ENCODE data around the gene CACNA2D3. TPM values are rescaled to one million over a fixed set of nuclear protein-coding genes. Genes with fewer than 3 reads are reported as not detected.

CACNA2D3 gene
- total and polyA plus RNA-seq, 5 donors: 29.2 to 64.5 (median 42.4) TPM

GRCh38 chr3:54888162-54888561 is 765.8 kb downstream of the CACNA2D3 start:
- H3K9me3 ChIP-seq (ENCODE audit: control insufficient read depth, low read length): no peaks in the 10 kb centered on the region
- peaks cover 2% of the 10 kb centered on the region for H3K4me1 ChIP-seq (ENCODE audit: control insufficient read depth, insufficient read depth, low read length)
- H3K27me3 ChIP-seq (ENCODE audit: control insufficient read depth, insufficient read depth): no peaks in the 10 kb centered on the region
- H3K27ac ChIP-seq (ENCODE audit: low read length): no peak overlapping the region
- no peak overlapping the region for H3K4me3 ChIP-seq (ENCODE audit: low read length)
- intact Hi-C loops (cut with DNase I): no loop called here
- ATAC-seq: no peak
- DNase-seq: no peak
- 94% methylated on average over 9 of the region's 9 CpGs for WGBS

GRCh38 chr3:54888873-54889272 is 766.5 kb downstream of the CACNA2D3 start:
- no peak for ATAC-seq
- peaks cover 2% of the 10 kb centered on the region for H3K4me1 ChIP-seq (ENCODE audit: control insufficient read depth, insufficient read depth, low read length)
- intact Hi-C loops (cut with DNase I): no loop called here

GRCh38 chr3:54889731-54890130 is 767.4 kb downstream of the CACNA2D3 start:
- Histone ChIP-seq H3K27ac (ENCODE audit: low read length) (no peak overlapping the region), H3K4me1 (ENCODE audit: control insufficient read depth, insufficient read depth, low read length) (peaks cover 2% of the 10 kb centered on the region), H3K4me3 (ENCODE audit: low read length) (no peak overlapping the region), H3K27me3 (ENCODE audit: control insufficient read depth, insufficient read depth) (no peaks in the 10 kb centered on the region), H3K9me3 (ENCODE audit: control insufficient read depth, low read length) (no peaks in the 10 kb centered on the region)
- WGBS: 86% methylated on average over 3 of the region's 3 CpGs
- ATAC-seq: no peak
- intact Hi-C loops (cut with DNase I): no loop called here
- DNase-seq: no peak

More at GRCh38 chr3:54888873-54889272, 766.5 kb downstream of the CACNA2D3 start:
- no peak overlapping the region for H3K27ac ChIP-seq (ENCODE audit: low read length)
- 86% methylated on average over 1 of the region's 1 CpG for WGBS
- no peaks in the 10 kb centered on the region for H3K27me3 ChIP-seq (ENCODE audit: control insufficient read depth, insufficient read depth)
- no peak for DNase-seq
- H3K9me3 ChIP-seq (ENCODE audit: control insufficient read depth, low read length): no peaks in the 10 kb centered on the region
- H3K4me3 ChIP-seq (ENCODE audit: low read length): no peak overlapping the region

- Histone ChIP-seq H3K9me3 (ENCODE audit: control insufficient read depth, low read length) (no peaks in the 10 kb centered on the region), H3K27ac (ENCODE audit: low read length) (peak overlapping the region; percentile 85), H3K4me1 (ENCODE audit: control insufficient read depth, insufficient read depth, low read length) (peaks cover 2% of the 10 kb centered on the region), H3K4me3 (ENCODE audit: low read length) (no peak overlapping the region), H3K27me3 (ENCODE audit: control insufficient read depth, insufficient read depth) (no peaks in the 10 kb centered on the region)
- WGBS: 12% methylated on average over 5 of the region's 5 CpGs
- peak; percentile 80 to 88 (median 82) for DNase-seq
- ATAC-seq: peak; percentile 97 to 98
- intact Hi-C loops (cut with DNase I): no loop called here
Measured at GRCh38 chr3:54891540-54891897, 769.2 kb downstream of the CACNA2D3 start.

- Histone ChIP-seq H3K9me3 (ENCODE audit: control insufficient read depth, low read length) (no peaks in the 10 kb centered on the region), H3K27me3 (ENCODE audit: control insufficient read depth, insufficient read depth) (no peaks in the 10 kb centered on the region), H3K27ac (ENCODE audit: low read length) (no peak overlapping the region), H3K4me1 (ENCODE audit: control insufficient read depth, insufficient read depth, low read length) (peaks cover 2% of the 10 kb centered on the region), H3K4me3 (ENCODE audit: low read length) (no peak overlapping the region)
- DNase-seq (no peak), ATAC-seq (no peak)
- intact Hi-C loops (cut with DNase I): no loop called here
- WGBS: 95% methylated on average over 2 of the region's 2 CpGs
Measured at GRCh38 chr3:54892168-54892567, 769.8 kb downstream of the CACNA2D3 start.

GRCh38 chr3:54895613-54896012 is 773.3 kb downstream of the CACNA2D3 start:
- 92% methylated on average over 4 of the region's 4 CpGs for WGBS
- ATAC-seq: no peak
- intact Hi-C loops (cut with DNase I): no loop called here
- Histone ChIP-seq H3K4me3 (ENCODE audit: low read length) (no peak overlapping the region), H3K27me3 (ENCODE audit: control insufficient read depth, insufficient read depth) (no peaks in the 10 kb centered on the region), H3K4me1 (ENCODE audit: control insufficient read depth, insufficient read depth, low read length) (peaks cover 2% of the 10 kb centered on the region), H3K27ac (ENCODE audit: low read length) (no peak overlapping the region), H3K9me3 (ENCODE audit: control insufficient read depth, low read length) (no peaks in the 10 kb centered on the region)
- DNase-seq: no peak

GRCh38 chr3:54897028-54897711 is 774.8 kb downstream of the CACNA2D3 start:
- Histone ChIP-seq H3K4me1 (ENCODE audit: control insufficient read depth, insufficient read depth, low read length) (no peaks in the 10 kb centered on the region), H3K4me3 (ENCODE audit: low read length) (no peak overlapping the region), H3K27ac (ENCODE audit: low read length) (no peak overlapping the region), H3K9me3 (ENCODE audit: control insufficient read depth, low read length) (no peaks in the 10 kb centered on the region), H3K27me3 (ENCODE audit: control insufficient read depth, insufficient read depth) (no peaks in the 10 kb centered on the region)
- intact Hi-C loops (cut with DNase I): no loop called here
- WGBS: 62% methylated on average over 3 of the region's 3 CpGs
- ATAC-seq (no peak), DNase-seq (no peak)

- H3K9me3 ChIP-seq (ENCODE audit: control insufficient read depth, low read length): no peaks in the 10 kb centered on the region
- DNase-seq (no peak), ATAC-seq (no peak)
- intact Hi-C loops (cut with DNase I): no loop called here
- H3K27ac ChIP-seq (ENCODE audit: low read length): no peak overlapping the region
- H3K4me3 ChIP-seq (ENCODE audit: low read length): no peak overlapping the region
- H3K27me3 ChIP-seq (ENCODE audit: control insufficient read depth, insufficient read depth): no peaks in the 10 kb centered on the region
- WGBS: 80% methylated on average over 6 of the region's 6 CpGs
- H3K4me1 ChIP-seq (ENCODE audit: control insufficient read depth, insufficient read depth, low read length): no peaks in the 10 kb centered on the region
Measured at GRCh38 chr3:54899273-54899672, 776.9 kb downstream of the CACNA2D3 start.

- no peak overlapping the region for H3K4me3 ChIP-seq (ENCODE audit: low read length)
- peak; percentile 35 to 87 for ATAC-seq
- no peak for DNase-seq
Measured at GRCh38 chr3:54900838-54901591, 778.7 kb downstream of the CACNA2D3 start.

GRCh38 chr3:54901906-54902685 is 779.7 kb downstream of the CACNA2D3 start:
- no peak for ATAC-seq
- intact Hi-C loops (cut with DNase I): no loop called here

More at GRCh38 chr3:54900838-54901591, 778.7 kb downstream of the CACNA2D3 start:
- H3K9me3 ChIP-seq (ENCODE audit: control insufficient read depth, low read length): no peaks in the 10 kb centered on the region
- 51% methylated on average over 8 of the region's 8 CpGs for WGBS
- H3K27me3 ChIP-seq (ENCODE audit: control insufficient read depth, insufficient read depth): no peaks in the 10 kb centered on the region
- no peaks in the 10 kb centered on the region for H3K4me1 ChIP-seq (ENCODE audit: control insufficient read depth, insufficient read depth, low read length)
- intact Hi-C loops (cut with DNase I): no loop called here
- peak overlapping the region; percentile 16 for H3K27ac ChIP-seq (ENCODE audit: low read length)

More at GRCh38 chr3:54901906-54902685, 779.7 kb downstream of the CACNA2D3 start:
- DNase-seq: no peak
- Histone ChIP-seq H3K27ac (ENCODE audit: low read length) (peak overlapping the region; percentile 3), H3K27me3 (ENCODE audit: control insufficient read depth, insufficient read depth) (no peaks in the 10 kb centered on the region), H3K9me3 (ENCODE audit: control insufficient read depth, low read length) (no peaks in the 10 kb centered on the region), H3K4me3 (ENCODE audit: low read length) (no peak overlapping the region), H3K4me1 (ENCODE audit: control insufficient read depth, insufficient read depth, low read length) (no peaks in the 10 kb centered on the region)
- WGBS: 80% methylated on average over 4 of the region's 4 CpGs
